DOHH2 (cell line): ENCODE data around the gene OR10A3.

Source experiments
- CTCF ChIP-seq: fragments of 200-600 bp; sonication (generic); IDR thresholded peaks from one replicate; pipeline ENCODE4 v1.5.1; 2014; ENCODE audit warnings: antibody characterized with exemption, mild to moderate bottlenecking, low read depth, low read length; ENCODE audit not compliant: poor library complexity, severe bottlenecking
- EZH2phosphoT487 ChIP-seq: fragments of 200-600 bp; sonication (generic); IDR thresholded peaks from 2 replicates; pipeline ENCODE4 v1.6.1; 2017; ENCODE audit warnings: borderline replicate concordance, mild to moderate bottlenecking, antibody characterized with exemption, low read length, moderate library complexity, mixed read lengths

DNA sequence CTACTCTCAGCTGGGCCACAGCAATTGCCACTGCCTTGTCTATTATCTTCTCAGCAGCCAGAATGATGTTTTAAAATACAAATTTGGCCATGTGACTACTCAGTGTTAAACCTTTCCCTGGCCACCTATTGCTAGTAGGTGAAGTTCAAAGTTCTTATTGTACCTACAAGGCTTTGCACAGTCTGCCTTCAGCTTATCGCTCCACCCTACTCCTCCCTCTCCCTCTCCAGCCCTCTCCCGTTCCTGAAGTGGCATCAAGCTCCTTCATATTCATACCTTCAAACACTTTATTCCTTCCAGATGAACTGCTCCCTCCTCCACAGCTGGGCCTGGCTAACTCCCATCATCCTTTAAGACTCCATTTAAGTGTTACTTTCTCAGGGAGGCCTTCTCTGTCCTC, 47.7 kb downstream of the OR10A3 start:
- no peak for TF ChIP-seq CTCF
- TF ChIP-seq EZH2phosphoT487 = no peak
